C4-2B (cell line): ENCODE data around the gene LRRC46.

ENCODE experiments used
- H3K27ac ChIP-seq: fragments of 450-650 bp; 2 replicates; pipeline ENCODE4 v1.5.1; 2017
- CTCF ChIP-seq: fragments of 450-650 bp; conservative IDR thresholded peaks from 2 replicates; pipeline ENCODE4 v1.5.1; 2017; ENCODE audit warnings: mild to moderate bottlenecking
- ZFX ChIP-seq: fragments of 450-650 bp; IDR thresholded peaks from 2 replicates; pipeline ENCODE4 v1.6.1; 2017

The LRRC46 gene

DNA sequence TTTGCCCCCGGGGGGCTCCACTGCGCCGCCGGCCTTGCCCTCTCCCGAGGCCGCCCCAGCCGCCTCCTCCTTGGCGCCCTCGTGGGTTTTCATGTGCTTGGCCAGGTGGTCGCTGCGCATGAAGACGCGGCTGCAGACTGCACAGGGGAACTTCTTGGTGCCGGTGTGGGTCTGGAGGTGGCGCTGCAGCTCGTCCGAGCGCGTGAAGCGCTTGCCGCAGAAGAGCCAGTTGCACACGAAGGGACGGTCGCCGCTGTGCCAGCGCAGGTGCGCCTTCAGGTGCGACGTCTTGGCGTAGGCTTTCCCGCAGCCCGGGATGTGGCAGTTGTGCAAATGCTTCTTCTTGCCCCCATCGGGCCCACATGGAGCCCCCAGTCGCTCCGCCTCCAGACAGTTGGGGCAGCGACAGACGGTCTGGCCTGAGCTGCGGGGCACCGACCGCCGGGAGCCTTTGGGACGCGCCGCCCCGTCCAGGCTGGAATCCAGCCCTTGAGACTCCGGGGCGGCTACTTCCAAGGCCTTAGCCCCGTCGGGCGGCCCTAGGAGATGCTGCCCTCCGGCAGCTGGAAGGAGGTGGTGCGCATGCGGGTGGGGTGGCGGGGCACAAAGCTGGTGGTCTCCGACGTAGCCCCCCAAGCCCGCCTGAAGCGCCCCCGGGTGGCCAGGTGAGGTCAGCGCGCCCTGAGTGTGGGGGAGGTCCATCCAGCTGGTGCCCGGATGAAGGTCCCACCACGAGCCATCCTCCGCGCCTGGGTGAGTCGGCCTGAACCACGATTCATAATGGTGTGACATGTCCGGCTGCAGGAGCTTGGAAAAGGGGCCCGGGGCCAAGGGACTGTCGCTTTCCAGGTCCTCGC is 16.1 kb downstream of the LRRC46 start:
- TF ChIP-seq ZFX (no peak), CTCF (peak; percentile 73)
- no peak overlapping the region for H3K27ac ChIP-seq

GRCh38 chr17:47848198-47848513 is 16.7 kb downstream of the LRRC46 start:
- no peak overlapping the region for H3K27ac ChIP-seq
- TF ChIP-seq CTCF (no peak; the same call in 1 of the 2 replicates), ZFX (no peak)

DNA sequence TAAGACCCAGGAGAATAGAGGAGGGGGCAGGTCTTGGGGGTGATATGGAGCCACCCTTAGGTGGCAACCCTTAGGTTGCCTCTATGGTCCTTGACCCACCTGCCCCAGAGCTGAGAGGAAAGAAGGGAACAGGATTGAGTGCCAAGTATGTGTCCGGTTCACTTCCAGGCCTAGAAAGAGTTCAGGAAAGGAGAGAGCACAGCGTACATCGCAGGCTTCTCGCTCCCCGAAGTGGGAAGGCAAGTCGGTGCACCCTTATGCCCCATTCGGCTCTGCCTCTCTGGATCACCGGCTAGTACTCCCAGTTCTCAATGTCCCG is 18.9 kb downstream of the LRRC46 start:
- no peak for TF ChIP-seq CTCF
- no peak for TF ChIP-seq ZFX
- peak overlapping the region; percentile 82 for H3K27ac ChIP-seq

- peak within 1 kb of the TSS; percentile 82 for H3K27ac ChIP-seq
These were observed 19.5 kb downstream of the LRRC46 start, which contains the start of gene SP6 for GRCh38 chr17:47850692-47851573. SP6 (minus strand) TSS chr17:47851163; CDS start chr17:47848429, 2,734 bp downstream.

DNA sequence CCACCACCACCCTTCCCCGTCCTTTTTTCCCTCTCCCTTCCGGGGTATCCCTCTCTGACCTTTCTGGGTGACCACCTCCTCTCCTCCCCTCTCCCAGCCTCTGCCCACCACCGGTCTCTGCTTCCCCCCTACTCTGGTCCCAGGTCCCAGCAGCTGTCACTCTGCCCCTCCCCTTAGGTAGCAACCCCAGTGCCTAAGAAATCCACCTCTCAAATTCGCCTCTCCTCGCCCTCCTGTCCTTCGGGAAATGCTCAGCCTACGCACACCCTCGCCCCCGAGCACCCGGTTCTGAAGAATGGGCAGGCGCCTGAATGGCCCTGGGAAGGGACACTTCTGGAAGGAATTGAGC is 20.3 kb downstream of the LRRC46 start:
- peak overlapping the region; percentile 82 for H3K27ac ChIP-seq
- no peak for TF ChIP-seq ZFX

More at GRCh38 chr17:47850692-47851573, 19.5 kb downstream of the LRRC46 start, which contains the start of gene SP6:
- TF ChIP-seq ZFX (peak; percentile 62; the same call in 1 of the 2 replicates), CTCF (peak; percentile 49)

GRCh38 chr17:47852113-47852949 is 20.9 kb downstream of the LRRC46 start:
- no peak for TF ChIP-seq CTCF
- TF ChIP-seq ZFX, result no peak

DNA sequence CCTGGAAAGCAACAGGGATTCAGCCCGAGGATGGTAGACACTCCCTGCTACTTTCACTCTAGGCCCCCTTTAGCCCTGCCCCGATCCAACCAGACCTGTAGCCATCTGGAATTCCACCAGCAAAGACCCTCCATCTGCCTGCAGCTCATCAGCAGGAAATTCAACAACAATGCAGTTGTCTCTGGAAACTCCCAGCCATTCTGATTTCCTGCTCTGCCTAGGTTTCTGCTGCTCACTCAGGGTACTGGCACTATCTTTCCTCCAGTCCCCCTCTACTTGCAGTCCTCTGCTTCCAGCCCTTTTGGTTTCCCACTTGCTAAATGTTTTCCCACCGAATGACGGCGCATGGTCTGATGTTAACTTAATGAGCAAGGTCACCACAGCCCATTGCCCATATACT is 22.1 kb downstream of the LRRC46 start:
- no peak for TF ChIP-seq CTCF
- TF ChIP-seq ZFX, result no peak

More at GRCh38 chr17:47852113-47852949, 20.9 kb downstream of the LRRC46 start:
- no peak overlapping the region for H3K27ac ChIP-seq

More for the DNA sequence above, 22.1 kb downstream of the LRRC46 start:
- H3K27ac ChIP-seq, result no peak overlapping the region
